H1 (cell line): ENCODE measurements around the gene DERL3. TPM values are rescaled to one million over a fixed set of nuclear protein-coding genes. Genes with fewer than 3 reads are reported as not detected.

Source experiments
- ASH2L ChIP-seq: fragments of 200-600, 300-600 bp; sonication (generic); IDR thresholded peaks from one replicate; pipeline ENCODE4 v1.7.1; 2017; ENCODE audit warnings: low read length
- EGR1 ChIP-seq: IDR thresholded peaks from 2 replicates; pipeline ENCODE4 v1.6.1; 2011; ENCODE audit warnings: low read depth, low read length, borderline replicate concordance
- NANOG ChIP-seq: IDR thresholded peaks from 2 replicates; pipeline ENCODE4 v1.6.1; 2011; ENCODE audit warnings: low read length, low read depth, mild to moderate bottlenecking, inconsistent platforms; ENCODE audit not compliant: insufficient read depth, poor library complexity, severe bottlenecking
- NRF1 ChIP-seq: IDR thresholded peaks from 2 replicates; pipeline ENCODE4 v1.6.1; 2011; ENCODE audit warnings: mild to moderate bottlenecking, low read depth, low read length, improper control_type of control experiment
- PHF8 ChIP-seq: fragments of 200-600 bp; sonication (generic); conservative IDR thresholded peaks from 2 replicates; pipeline ENCODE4 v1.7.1; 2012; ENCODE audit warnings: low read depth, mild to moderate bottlenecking, inconsistent platforms, low read length, moderate library complexity
- POLR2AphosphoS5 ChIP-seq: IDR thresholded peaks from 2 replicates; pipeline ENCODE4 v1.6.1; 2011; ENCODE audit warnings: low read depth, low read length
- SAP30 ChIP-seq: fragments of 300-600 bp; sonication (generic); IDR thresholded peaks from 2 replicates; pipeline ENCODE4 v1.7.1; 2012; ENCODE audit warnings: low read length, moderate library complexity, mild to moderate bottlenecking, inconsistent platforms; ENCODE audit not compliant: insufficient read depth, insufficient replicate concordance
- TAF7 ChIP-seq: optimal IDR thresholded peaks from 2 replicates; pipeline ENCODE3; 2011; ENCODE audit warnings: low read depth, mild to moderate bottlenecking, inconsistent platforms, low read length, moderate library complexity, borderline replicate concordance
- polyA plus RNA-seq, 7 experiments: library from polyadenylated mRNA; depleted of rRNA in 3 of 7; stranded (reverse) in 5 of 7; unstranded in 2 of 7; fragments of >200 nt in 5 of 7; fragments of 200-250 nt in 2 of 7; gene quantifications; 1 replicate in 5 of 7; 2 replicates in 1 of 7; 4 replicates in 1 of 7; pipeline versions ENCODE4 v1.2.1 to v1.2.3, GENCODE V29; 2011 to 2013; ENCODE audit warnings: missing spikeins in 2 of 7, mixed read lengths in 2 of 7
- total RNA-seq: library from RNA; stranded (reverse); fragmentation: NEBNext Ultra II Directional; extraction: Animal tissue kit (Norgen Biotek cat#: 25700); gene quantifications from 2 replicates; pipeline ENCODE4 v1.2.1, GENCODE V29; 2021
- TF ChIP-seq, protein P1 (sequence below): IDR thresholded peaks from 2 replicates; pipeline ENCODE4 v1.6.1; 2011; ENCODE audit warnings: low read length, improper control_type of control experiment

Gene DERL3
- total and polyA plus RNA-seq, 2 of the 8 experiments (the other 6 are each of a cell fraction or from before 2014, with no cell fraction given) = 8.7 to 19.5 TPM

- TF ChIP-seq TAF7 (no peak), SAP30 (no peak), NANOG (no peak), ASH2L (no peak), EGR1 (no peak), POLR2AphosphoS5 (no peak), PHF8 (no peak), NRF1 (no peak)
- TF ChIP-seq, protein P1, sequence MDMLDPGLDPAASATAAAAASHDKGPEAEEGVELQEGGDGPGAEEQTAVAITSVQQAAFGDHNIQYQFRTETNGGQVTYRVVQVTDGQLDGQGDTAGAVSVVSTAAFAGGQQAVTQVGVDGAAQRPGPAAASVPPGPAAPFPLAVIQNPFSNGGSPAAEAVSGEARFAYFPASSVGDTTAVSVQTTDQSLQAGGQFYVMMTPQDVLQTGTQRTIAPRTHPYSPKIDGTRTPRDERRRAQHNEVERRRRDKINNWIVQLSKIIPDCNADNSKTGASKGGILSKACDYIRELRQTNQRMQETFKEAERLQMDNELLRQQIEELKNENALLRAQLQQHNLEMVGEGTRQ = no peak
These were observed 49.7 kb downstream of the DERL3 start (continued) for GRCh38 chr22:23789121-23789520.
